ELF-1 (cell line): Measurements from ENCODE around the gene DLG3.
"Not testable (repeated sequence)": the region's sequence is repeated elsewhere in the genome, so short reads cannot be mapped to it uniquely, and the experiment has no call there.

Experiments
- DNase-seq: peaks from one replicate; pipeline ENCODE4 v3.0.0-alpha.2; 2016; ENCODE audit warnings: low read depth, low spot score

The DLG3 gene

GRCh38 chrX:70515692-70516091, 71.1 kb downstream of the DLG3 start:
- not testable (repeated sequence) for DNase-seq

DNA sequence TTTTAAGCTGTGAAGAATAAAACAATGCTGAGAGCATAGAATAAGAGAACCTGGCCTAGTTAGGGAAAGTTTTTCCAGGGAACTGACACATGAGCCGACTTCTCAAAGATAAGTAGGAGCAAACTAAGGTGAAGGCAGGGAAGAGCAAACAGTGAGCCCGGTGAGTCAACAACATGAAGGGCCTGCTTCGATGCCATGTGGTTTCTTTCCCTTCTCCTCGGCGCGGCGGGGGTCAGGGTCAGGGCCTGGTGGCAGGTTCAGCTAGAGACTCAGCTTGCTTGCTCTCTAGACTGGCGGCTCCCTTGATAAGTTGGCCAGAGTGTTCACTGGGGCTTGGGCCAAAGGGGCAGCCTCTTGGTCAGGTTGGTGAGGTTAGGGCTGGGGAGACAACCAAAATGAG, 81.1 kb downstream of the DLG3 start:
- DNase-seq: no peak

- DNase-seq: no peak
Measured at GRCh38 chrX:70527053-70527452, 82.4 kb downstream of the DLG3 start.

- no peak for DNase-seq
Measured at GRCh38 chrX:70527610-70528345, 83.1 kb downstream of the DLG3 start.

- DNase-seq: no peak
Measured at GRCh38 chrX:70535198-70535597, 90.6 kb downstream of the DLG3 start.

DNA sequence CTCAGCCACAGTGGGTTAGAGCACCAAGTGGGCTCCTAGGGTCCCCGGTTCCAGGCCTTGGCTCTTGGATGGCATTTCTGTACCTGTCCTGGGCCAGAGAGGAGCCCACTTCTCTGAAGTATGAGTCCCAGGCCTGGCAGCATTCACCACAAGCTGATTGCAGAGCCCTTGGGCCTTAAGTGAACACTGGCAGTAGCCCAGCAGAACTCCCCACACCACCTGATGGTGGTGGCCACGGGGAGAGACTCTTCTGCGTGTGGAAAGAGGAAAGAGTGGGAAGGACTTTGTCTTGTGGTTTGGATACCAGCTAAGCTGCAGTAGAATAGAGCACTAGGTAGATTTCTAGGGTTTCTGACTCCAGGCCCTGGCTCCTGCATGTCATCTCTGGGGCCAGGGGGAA, 104.8 kb downstream of the DLG3 start:
- DNase-seq: no peak

DNA sequence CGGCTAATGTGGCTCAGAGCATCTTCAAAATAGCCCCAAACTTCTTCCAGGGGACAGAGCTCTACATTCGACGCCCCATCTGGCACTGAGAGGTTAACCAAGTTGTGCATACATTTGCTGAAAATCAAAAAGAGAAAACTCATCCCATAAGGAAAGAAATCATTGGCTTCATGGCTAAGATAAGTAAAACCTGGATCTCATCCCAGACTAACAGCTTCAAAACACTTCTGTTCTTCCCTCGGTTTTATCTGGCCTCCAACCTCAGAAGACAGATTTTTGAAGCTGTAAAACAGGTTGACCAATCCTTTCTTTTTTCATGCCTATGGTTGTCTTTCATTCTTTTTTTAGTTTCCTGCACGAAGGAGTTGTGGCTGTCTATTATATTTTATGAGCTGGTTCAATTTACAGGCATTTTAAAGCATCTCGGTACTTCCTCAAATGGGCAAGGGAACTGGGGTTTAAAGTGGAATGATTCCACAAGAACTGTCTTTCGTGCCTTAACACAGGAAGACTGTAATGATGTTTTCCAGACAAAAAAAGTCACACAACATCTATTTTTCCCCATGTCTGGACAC, 107.6 kb downstream of the DLG3 start:
- DNase-seq: no peak

GRCh38 chrX:70553516-70553915, 108.9 kb downstream of the DLG3 start:
- DNase-seq: no peak

DNA sequence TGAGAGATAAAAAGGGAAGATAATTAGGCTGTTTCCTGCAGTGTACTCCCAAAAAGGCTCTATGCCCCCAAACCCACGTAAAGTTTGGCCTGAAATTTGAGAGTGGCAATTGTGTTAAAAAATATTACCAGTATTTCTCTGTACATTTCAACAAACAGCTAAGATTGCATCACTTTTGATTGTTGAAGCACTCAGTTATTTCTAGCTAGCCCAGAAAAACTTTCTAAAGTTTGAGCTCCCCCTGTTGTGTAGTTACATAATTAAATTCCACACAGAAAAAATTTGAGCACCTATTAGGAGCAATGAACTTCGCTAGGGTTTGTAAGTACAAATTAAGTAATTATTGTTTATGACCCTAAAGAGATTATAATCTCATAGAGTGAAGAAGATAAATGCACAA, 109.4 kb downstream of the DLG3 start:
- DNase-seq: no peak

DNA sequence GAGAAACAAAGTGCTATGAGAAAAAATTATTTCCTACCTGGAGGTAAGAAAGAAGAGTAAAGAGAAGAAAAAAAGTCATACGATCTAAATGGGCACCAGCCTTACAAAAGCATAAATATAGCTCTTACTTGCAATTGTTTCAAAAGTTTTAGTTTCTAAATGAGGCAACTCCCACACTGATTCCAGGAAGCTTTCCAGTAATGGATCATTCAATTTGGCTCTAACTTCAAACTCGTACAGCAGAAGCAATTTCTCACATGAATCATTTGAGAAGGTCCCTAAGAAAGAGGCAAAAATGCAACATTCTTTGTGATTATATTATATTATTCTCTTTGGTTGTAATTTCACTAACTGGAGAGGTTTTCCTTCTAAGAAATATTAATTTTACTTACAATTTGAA, 109.9 kb downstream of the DLG3 start:
- no peak for DNase-seq

- DNase-seq: no peak
Measured at GRCh38 chrX:70554948-70555347, 110.3 kb downstream of the DLG3 start.
